Measurements from ENCODE around the gene EGFL6.

The EGFL6 gene

GRCh38 chrX:13590914-13591313 is 21.5 kb downstream of the EGFL6 start:
- no CpG with 5 or more reads among the region's 5 CpGs for WGBS, 2 experiments (ENCODE audit: insufficient coverage in 2 of 2)
- Histone ChIP-seq H3K36me3 (ENCODE audit: control insufficient read depth, insufficient read depth, low read length) (no peaks in the 10 kb centered on the region), H3K27ac (ENCODE audit: low read depth, low read length, severe bottlenecking) (no peak overlapping the region), H3K4me1 (ENCODE audit: control insufficient read depth, insufficient read depth, low read length, poor library complexity, severe bottlenecking) (no peaks in the 10 kb centered on the region), H3K4me3 (ENCODE audit: extremely low read depth, insufficient read depth, low read length, poor library complexity, severe bottlenecking) (no peak overlapping the region), H3K9me3 (ENCODE audit: control insufficient read depth, low read length) (no peaks in the 10 kb centered on the region)

GRCh38 chrX:13597874-13598273 is 28.5 kb downstream of the EGFL6 start:
- Histone ChIP-seq H3K4me1 (ENCODE audit: control insufficient read depth, insufficient read depth, low read length, poor library complexity, severe bottlenecking) (no peaks in the 10 kb centered on the region), H3K36me3 (ENCODE audit: control insufficient read depth, insufficient read depth, low read length) (no peaks in the 10 kb centered on the region), H3K27ac (ENCODE audit: low read depth, low read length, severe bottlenecking) (no peak overlapping the region), H3K4me3 (ENCODE audit: extremely low read depth, insufficient read depth, low read length, poor library complexity, severe bottlenecking) (no peak overlapping the region), H3K9me3 (ENCODE audit: control insufficient read depth, low read length) (no peaks in the 10 kb centered on the region)
- WGBS, 2 experiments (ENCODE audit: insufficient coverage in 2 of 2): 100% methylated on average over 1 of the region's 4 CpGs; no CpG with 5 or more reads in 1 of the 2 experiments

- H3K4me3 ChIP-seq (ENCODE audit: extremely low read depth, insufficient read depth, low read length, poor library complexity, severe bottlenecking): no peak overlapping the region
- H3K4me1 ChIP-seq (ENCODE audit: control insufficient read depth, insufficient read depth, low read length, poor library complexity, severe bottlenecking): no peaks in the 10 kb centered on the region
Measured at GRCh38 chrX:13598877-13599276, 29.5 kb downstream of the EGFL6 start.

GRCh38 chrX:13599491-13599890 is 30.1 kb downstream of the EGFL6 start:
- H3K4me3 ChIP-seq (ENCODE audit: extremely low read depth, insufficient read depth, low read length, poor library complexity, severe bottlenecking): no peak overlapping the region
- H3K9me3 ChIP-seq (ENCODE audit: control insufficient read depth, low read length): no peaks in the 10 kb centered on the region
- no CpG with 5 or more reads among the region's 1 CpG for WGBS, 2 experiments (ENCODE audit: insufficient coverage in 2 of 2)
- no peak overlapping the region for H3K27ac ChIP-seq (ENCODE audit: low read depth, low read length, severe bottlenecking)
- H3K36me3 ChIP-seq (ENCODE audit: control insufficient read depth, insufficient read depth, low read length): no peaks in the 10 kb centered on the region
- no peaks in the 10 kb centered on the region for H3K4me1 ChIP-seq (ENCODE audit: control insufficient read depth, insufficient read depth, low read length, poor library complexity, severe bottlenecking)

More at GRCh38 chrX:13598877-13599276, 29.5 kb downstream of the EGFL6 start:
- no CpG with 5 or more reads among the region's 3 CpGs for WGBS, 2 experiments (ENCODE audit: insufficient coverage in 2 of 2)
- H3K27ac ChIP-seq (ENCODE audit: low read depth, low read length, severe bottlenecking): no peak overlapping the region
- no peaks in the 10 kb centered on the region for H3K36me3 ChIP-seq (ENCODE audit: control insufficient read depth, insufficient read depth, low read length)
- no peaks in the 10 kb centered on the region for H3K9me3 ChIP-seq (ENCODE audit: control insufficient read depth, low read length)

- Histone ChIP-seq H3K27ac (ENCODE audit: low read depth, low read length, severe bottlenecking) (no peak overlapping the region), H3K36me3 (ENCODE audit: control insufficient read depth, insufficient read depth, low read length) (no peaks in the 10 kb centered on the region), H3K9me3 (ENCODE audit: control insufficient read depth, low read length) (no peaks in the 10 kb centered on the region), H3K4me1 (ENCODE audit: control insufficient read depth, insufficient read depth, low read length, poor library complexity, severe bottlenecking) (no peaks in the 10 kb centered on the region), H3K4me3 (ENCODE audit: extremely low read depth, insufficient read depth, low read length, poor library complexity, severe bottlenecking) (no peak overlapping the region)
- 80% methylated on average over 1 of the region's 1 CpG; no CpG with 5 or more reads in 1 of the 2 experiments for WGBS, 2 experiments (ENCODE audit: insufficient coverage in 2 of 2)
Measured at GRCh38 chrX:13605611-13606010, 36.2 kb downstream of the EGFL6 start.

- H3K4me3 ChIP-seq (ENCODE audit: extremely low read depth, insufficient read depth, low read length, poor library complexity, severe bottlenecking): no peak overlapping the region
- no peaks in the 10 kb centered on the region for H3K4me1 ChIP-seq (ENCODE audit: control insufficient read depth, insufficient read depth, low read length, poor library complexity, severe bottlenecking)
- no peaks in the 10 kb centered on the region for H3K36me3 ChIP-seq (ENCODE audit: control insufficient read depth, insufficient read depth, low read length)
- whole genome bisulfite sequencing, 2 experiments (ENCODE audit: insufficient coverage in 2 of 2): 100% methylated on average over 1 of the region's 6 CpGs; no CpG with 5 or more reads in 1 of the 2 experiments
- H3K9me3 ChIP-seq (ENCODE audit: control insufficient read depth, low read length): no peaks in the 10 kb centered on the region
- no peak overlapping the region for H3K27ac ChIP-seq (ENCODE audit: low read depth, low read length, severe bottlenecking)
Measured at GRCh38 chrX:13607331-13607995, 38.1 kb downstream of the EGFL6 start.

GRCh38 chrX:13607996-13608365 is 38.6 kb downstream of the EGFL6 start:
- H3K4me1 ChIP-seq (ENCODE audit: control insufficient read depth, insufficient read depth, low read length, poor library complexity, severe bottlenecking): no peaks in the 10 kb centered on the region
- 100% methylated on average over 1 of the region's 2 CpGs; no CpG with 5 or more reads in 1 of the 2 experiments for WGBS, 2 experiments (ENCODE audit: insufficient coverage in 2 of 2)
- H3K27ac ChIP-seq (ENCODE audit: low read depth, low read length, severe bottlenecking): no peak overlapping the region
- H3K4me3 ChIP-seq (ENCODE audit: extremely low read depth, insufficient read depth, low read length, poor library complexity, severe bottlenecking): no peak overlapping the region
- no peaks in the 10 kb centered on the region for H3K9me3 ChIP-seq (ENCODE audit: control insufficient read depth, low read length)
- H3K36me3 ChIP-seq (ENCODE audit: control insufficient read depth, insufficient read depth, low read length): no peaks in the 10 kb centered on the region

- H3K27ac ChIP-seq (ENCODE audit: low read depth, low read length, severe bottlenecking): no peak overlapping the region
- H3K9me3 ChIP-seq (ENCODE audit: control insufficient read depth, low read length): no peaks in the 10 kb centered on the region
- no peak overlapping the region for H3K4me3 ChIP-seq (ENCODE audit: extremely low read depth, insufficient read depth, low read length, poor library complexity, severe bottlenecking)
- H3K4me1 ChIP-seq (ENCODE audit: control insufficient read depth, insufficient read depth, low read length, poor library complexity, severe bottlenecking): no peaks in the 10 kb centered on the region
- no peaks in the 10 kb centered on the region for H3K36me3 ChIP-seq (ENCODE audit: control insufficient read depth, insufficient read depth, low read length)
Measured at GRCh38 chrX:13614154-13614553, 44.8 kb downstream of the EGFL6 start.

- H3K9me3 ChIP-seq (ENCODE audit: control insufficient read depth, low read length): no peaks in the 10 kb centered on the region
- H3K4me3 ChIP-seq (ENCODE audit: extremely low read depth, insufficient read depth, low read length, poor library complexity, severe bottlenecking): no peak overlapping the region
- no peak overlapping the region for H3K27ac ChIP-seq (ENCODE audit: low read depth, low read length, severe bottlenecking)
- no peaks in the 10 kb centered on the region for H3K4me1 ChIP-seq (ENCODE audit: control insufficient read depth, insufficient read depth, low read length, poor library complexity, severe bottlenecking)
- no peaks in the 10 kb centered on the region for H3K36me3 ChIP-seq (ENCODE audit: control insufficient read depth, insufficient read depth, low read length)
- 0% methylated on average over 1 of the region's 1 CpG for WGBS, 2 experiments (ENCODE audit: insufficient coverage in 2 of 2)
Measured at GRCh38 chrX:13620207-13620606, 50.8 kb downstream of the EGFL6 start.

- Histone ChIP-seq H3K4me1 (ENCODE audit: control insufficient read depth, insufficient read depth, low read length, poor library complexity, severe bottlenecking) (no peaks in the 10 kb centered on the region), H3K4me3 (ENCODE audit: extremely low read depth, insufficient read depth, low read length, poor library complexity, severe bottlenecking) (no peak overlapping the region), H3K27ac (ENCODE audit: low read depth, low read length, severe bottlenecking) (no peak overlapping the region), H3K9me3 (ENCODE audit: control insufficient read depth, low read length) (no peaks in the 10 kb centered on the region), H3K36me3 (ENCODE audit: control insufficient read depth, insufficient read depth, low read length) (no peaks in the 10 kb centered on the region)
- 100% methylated on average over 1 of the region's 3 CpGs; no CpG with 5 or more reads in 1 of the 2 experiments for WGBS, 2 experiments (ENCODE audit: insufficient coverage in 2 of 2)
Measured at GRCh38 chrX:13622401-13622964, 53.1 kb downstream of the EGFL6 start.

- H3K4me3 ChIP-seq (ENCODE audit: extremely low read depth, insufficient read depth, low read length, poor library complexity, severe bottlenecking): no peak overlapping the region
Measured at GRCh38 chrX:13627306-13627705, 57.9 kb downstream of the EGFL6 start.

More at GRCh38 chrX:13627306-13627705, 57.9 kb downstream of the EGFL6 start:
- WGBS, 2 experiments (ENCODE audit: insufficient coverage in 2 of 2): 97% methylated on average over 5 of the region's 8 CpGs; no CpG with 5 or more reads in 1 of the 2 experiments
- no peak overlapping the region for H3K27ac ChIP-seq (ENCODE audit: low read depth, low read length, severe bottlenecking)
- no peaks in the 10 kb centered on the region for H3K4me1 ChIP-seq (ENCODE audit: control insufficient read depth, insufficient read depth, low read length, poor library complexity, severe bottlenecking)
- no peaks in the 10 kb centered on the region for H3K9me3 ChIP-seq (ENCODE audit: control insufficient read depth, low read length)
- H3K36me3 ChIP-seq (ENCODE audit: control insufficient read depth, insufficient read depth, low read length): no peaks in the 10 kb centered on the region

Data from mesodermal cell (in vitro differentiated cells).